NAMALWA (cell line): ENCODE results near the gene RXRG.
A peak's percentile ranks its signal among the peaks of the same experiment; 100 is the strongest.

ENCODE experiments used
- DNase-seq: peaks from one replicate; pipeline ENCODE4 v3.0.0-alpha.2; 2015; ENCODE audit warnings: low spot score

Gene RXRG

GRCh38 chr1:165409657-165410358 is 35.1 kb downstream of the RXRG start:
- DNase-seq: no peak

DNA sequence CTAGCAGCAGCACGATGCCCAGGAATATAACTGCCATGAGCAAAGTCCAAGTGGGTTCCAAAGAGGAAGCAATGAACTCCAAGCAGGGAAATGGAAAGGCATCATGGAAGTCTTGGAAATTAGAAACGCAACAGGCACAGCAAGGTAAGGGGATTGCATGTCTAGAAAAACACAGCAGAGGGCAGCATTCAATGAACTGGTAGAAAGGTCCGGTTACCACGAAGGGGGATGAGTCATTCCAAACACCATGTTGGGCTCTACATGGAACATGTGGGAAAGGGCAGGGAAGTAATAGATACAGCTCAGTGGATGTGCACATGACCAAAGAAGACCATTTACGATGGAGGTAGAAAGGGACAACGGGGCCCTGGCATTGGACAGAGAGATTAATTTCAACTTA is 36.4 kb downstream of the RXRG start:
- no peak for DNase-seq

DNA sequence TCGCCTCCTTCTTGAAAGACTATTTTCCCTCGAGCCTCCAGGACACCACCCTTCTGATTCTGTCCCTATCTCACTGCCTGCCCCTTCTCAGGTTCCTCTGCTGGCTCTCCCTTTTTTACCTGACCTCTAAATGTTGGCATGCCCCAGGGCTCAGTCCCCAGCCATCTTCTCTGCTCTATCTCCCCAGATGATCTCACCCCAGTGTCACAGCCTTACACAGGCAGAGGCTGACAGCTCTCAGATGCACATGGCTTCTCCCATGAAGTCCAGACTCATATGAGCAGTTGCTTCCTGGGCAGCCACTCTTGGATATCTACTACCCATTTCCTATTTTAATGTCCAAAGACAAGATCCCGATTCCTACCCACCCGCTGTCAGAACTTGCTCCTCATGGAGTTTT is 37.5 kb downstream of the RXRG start:
- DNase-seq: no peak

DNA sequence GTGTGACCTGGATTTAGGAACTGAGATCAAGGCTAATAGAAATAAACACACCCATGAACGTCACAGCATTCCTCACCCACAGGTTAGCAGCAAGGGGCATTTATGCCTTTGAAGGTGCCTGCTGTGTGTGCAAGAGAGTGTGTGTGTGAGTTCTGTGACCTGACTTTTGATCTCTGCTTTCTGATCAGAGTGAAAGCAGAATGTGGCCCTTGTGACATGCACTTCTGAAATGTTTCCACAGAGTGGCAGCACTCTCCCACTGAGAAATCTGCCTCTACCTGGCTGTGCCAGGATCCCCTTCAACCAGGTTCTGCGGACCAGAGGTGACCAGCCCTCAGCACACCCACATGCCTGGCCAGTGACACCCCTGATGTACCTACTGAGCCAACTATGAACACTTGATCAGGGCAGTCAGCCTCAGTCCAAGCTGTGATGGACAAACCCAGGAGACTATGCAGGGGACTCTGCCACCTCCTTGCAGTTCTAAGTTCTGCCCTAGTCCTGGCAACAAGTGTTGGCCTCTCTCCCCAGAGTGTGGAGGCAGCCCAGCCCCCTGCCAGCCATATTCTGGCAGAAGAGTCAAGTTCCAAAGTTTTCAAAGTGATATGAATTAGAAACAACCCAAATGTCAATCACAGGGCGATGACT is 41.0 kb downstream of the RXRG start:
- peak; percentile 59 for DNase-seq

DNA sequence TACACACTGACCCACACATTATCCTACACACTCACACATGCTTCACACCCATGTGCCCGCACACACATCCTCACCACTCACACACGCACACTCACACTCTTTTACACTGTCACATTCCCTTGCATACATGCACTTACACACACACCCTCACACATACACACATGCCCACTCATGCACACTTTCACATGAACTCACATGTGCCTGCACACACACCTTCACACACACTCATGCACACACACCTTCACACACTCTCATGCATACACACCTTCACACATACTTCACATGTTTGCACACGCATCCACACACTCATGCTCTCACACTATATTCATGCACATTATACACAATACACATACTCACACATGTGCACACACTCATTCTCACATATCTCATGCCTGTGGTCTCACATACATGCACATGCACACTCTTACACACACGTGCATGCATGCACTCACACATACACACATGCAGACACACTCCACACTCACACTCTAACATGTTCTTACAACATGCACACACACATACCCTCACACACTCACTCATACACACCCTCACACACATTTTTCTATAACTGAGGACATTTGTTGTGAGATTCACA is 42.3 kb downstream of the RXRG start:
- no peak for DNase-seq

DNA sequence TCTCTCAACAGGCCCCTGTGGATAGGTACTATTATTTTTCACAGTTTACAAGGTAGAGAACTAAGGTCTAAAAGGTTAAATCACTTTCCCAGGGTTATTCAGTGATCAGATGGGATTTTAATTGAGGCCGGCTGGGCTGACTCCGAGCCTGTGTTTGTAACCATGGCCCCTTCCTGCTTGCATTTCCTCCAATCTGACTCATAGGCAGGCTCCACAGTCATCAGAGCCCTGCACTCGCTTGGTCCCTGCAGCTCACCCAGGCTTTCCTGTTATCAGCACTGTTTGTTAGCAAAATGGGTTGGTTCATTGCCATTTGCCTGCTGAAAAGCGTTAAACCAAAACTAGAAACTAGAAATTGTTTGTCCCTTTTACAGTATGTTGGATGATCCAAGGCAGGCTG is 47.0 kb downstream of the RXRG start:
- no peak for DNase-seq

- no peak for DNase-seq
Observed at GRCh38 chr1:165395901-165396300, 49.0 kb downstream of the RXRG start.

GRCh38 chr1:165395478-165395877 is 49.4 kb downstream of the RXRG start:
- peak; percentile 38 for DNase-seq

DNA sequence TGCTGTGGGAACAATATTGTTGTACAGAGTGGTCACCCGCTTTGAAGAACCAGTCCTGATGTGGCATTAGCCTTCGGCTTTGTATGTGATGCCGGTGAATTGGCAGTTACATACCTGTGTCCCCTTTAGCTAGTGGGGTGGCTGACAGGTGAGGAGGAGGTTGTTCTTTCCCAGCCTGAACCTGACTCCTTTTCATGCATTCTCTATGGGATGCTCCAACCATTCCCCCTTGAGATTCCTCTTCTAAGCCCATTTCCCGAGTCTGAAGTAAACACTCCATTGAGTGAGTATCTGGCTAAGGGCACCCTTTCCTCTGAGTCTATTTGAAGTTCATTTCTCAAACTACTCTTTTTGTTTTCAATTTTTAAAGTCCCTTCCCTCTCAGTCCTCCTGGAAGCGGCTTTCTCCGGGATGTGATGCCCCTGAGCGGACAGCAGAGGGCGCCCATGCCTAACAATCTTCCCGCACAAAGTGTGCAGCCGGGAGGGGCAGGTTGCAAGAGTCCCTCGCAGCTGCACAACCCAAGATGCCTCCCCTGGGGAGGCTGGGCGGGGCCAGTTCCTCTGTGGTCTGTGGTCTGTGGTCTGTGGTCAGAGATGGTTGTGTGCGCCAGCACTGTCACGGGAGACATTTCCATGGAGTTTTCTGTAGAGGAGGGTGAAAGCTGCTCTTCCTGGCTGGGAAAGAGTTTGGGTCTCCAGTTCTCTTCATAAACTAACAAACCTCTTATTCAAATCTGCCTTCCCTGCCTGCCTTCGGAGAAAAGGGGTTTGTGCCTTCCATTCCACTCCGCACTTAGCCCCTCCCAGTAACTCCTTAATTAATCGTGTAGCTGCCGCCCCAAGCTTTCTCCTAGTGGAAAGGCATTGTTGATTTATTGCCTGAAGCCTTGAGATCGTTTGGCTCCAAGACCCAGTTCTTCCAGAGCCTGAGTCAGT is 52.0 kb downstream of the RXRG start:
- peak; percentile 97 for DNase-seq

GRCh38 chr1:165389609-165390008 is 55.3 kb downstream of the RXRG start:
- no peak for DNase-seq

- DNase-seq: no peak
Observed at GRCh38 chr1:165387961-165388360, 57.0 kb downstream of the RXRG start.

DNA sequence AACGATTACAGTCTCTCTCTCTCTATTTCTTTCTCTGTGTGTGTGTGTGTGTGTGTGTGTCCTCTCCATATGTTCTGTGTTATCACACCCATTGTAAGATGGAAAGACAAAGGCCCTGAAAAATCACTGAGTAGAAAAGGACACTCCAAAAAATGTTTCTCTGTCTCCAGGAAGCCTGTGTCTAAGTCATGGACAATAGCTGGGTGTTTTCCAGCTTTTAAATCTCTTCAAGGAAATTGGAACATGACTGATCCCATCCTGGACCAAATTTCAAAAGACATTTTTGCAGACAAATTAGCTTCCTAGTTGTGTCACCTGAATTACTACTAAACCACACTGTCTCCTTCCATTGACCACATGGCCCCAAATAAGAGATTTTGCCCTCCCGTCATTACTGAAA is 57.4 kb downstream of the RXRG start:
- DNase-seq: no peak

- no peak for DNase-seq
Observed at GRCh38 chr1:165383599-165384405, 61.1 kb downstream of the RXRG start.

GRCh38 chr1:165383067-165383466 is 61.9 kb downstream of the RXRG start:
- DNase-seq: no peak

DNA sequence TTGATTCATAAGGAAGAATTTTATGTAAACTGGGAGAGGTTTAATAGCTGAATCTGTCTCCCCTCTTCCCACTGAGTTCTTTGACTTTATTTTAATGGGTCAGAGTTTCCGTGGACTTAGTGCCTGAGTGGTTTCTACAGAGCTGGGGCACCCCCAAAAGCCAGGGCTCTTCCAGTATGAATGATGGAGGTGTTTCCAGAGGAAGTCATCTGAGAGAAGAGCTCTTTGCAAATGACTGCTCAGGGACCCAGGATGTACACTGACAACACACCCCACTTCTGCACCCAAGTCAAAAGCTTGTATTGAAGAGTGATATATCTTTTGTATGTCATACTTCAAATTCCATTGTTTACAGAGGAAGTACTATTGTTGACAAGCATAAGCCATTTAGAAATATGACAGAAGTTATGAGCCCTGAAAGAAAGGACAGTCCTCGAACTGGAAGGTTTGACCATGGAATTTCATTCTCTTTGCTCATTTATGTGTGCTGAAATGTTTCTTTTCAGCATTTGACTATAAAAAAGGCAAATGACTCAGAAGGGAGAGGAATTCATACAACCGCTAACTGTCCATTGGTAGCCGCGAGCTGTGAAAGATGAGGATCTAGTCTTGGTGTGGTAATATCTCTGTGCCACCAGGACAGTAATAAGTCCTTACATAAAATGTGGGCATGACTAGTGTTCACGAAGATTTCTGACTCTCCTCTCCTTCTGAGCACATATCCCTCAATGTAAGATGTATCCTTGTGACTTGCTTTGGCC is 63.0 kb downstream of the RXRG start:
- no peak for DNase-seq

DNA sequence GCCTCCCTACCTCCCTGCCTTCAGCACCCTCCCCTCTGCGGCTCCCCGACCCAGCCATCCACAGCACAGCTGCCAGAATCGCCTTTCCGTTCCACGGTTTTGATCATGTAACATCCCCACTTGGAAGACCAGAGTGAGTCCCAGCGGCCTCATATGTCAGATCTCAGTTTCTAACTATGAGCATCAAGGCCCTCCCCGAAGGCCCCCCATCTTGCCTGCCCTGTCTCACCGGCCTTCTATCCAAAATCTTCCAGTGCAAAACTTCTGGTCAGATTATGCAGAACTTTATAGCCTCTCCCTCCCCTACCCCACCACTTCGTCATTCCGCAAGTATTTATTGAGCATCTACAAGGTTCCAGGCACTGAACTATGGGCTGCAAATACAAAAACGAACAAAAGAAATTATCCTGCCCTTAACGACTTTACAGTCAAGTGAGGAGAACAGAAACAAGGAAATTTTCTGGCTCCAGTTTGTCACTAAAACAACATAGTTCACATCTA is 68.1 kb downstream of the RXRG start:
- DNase-seq: no peak

DNA sequence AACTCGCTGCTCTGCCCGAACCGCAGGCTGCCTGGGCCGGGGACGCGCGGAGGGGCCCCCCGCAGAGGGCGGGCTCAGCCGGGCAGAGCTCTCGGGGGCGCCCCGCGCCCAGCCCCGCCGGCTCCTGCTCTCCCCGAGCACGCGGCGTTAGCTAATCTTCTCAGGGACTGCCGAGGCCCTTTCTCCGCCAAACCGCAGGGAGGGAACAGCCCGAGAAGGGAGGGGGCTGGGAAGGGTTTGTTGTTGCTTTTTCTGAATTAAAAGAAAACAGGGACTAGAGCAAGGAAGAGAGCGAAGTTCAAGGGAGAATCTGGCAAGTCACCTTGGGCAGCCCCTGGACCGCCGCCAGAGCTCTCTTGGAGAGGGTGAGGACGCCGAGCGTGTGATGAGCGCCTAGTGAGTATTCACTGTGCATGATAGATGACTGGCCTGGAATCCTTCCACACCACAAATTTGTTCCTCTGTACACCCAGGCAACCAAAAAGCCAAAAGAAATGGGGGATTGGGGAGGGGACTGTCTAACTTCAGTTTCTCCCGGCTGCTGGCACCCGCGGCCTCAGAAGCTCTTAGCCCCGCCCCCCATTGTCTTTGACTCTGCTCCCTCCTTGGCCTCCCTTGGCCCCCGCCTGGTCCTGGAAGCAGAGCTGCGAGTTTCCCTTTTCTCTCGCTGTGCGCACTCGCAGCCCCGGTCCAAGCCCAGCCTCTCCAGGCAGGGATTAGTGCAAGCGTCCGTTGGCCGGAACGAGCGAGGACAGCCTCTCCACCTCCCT is 68.7 kb downstream of the RXRG start:
- no peak for DNase-seq

DNA sequence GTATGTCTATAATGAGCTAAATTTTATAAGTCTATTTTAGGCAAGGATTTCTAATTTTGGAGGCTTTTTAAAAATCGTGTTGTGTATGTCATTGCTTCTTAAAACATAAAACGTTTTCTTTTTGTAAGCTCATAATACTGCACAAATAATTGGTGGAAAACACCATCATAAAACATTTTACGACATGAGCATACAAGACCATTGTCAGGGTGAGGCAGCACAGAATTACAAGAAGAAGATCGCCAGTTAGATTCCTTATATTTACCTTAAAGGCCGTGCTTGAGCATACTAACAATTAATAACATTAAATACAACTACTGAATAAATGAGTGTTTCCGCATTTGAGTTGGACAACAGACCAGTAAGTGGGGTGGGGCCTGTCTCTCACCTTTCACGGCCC is 69.3 kb downstream of the RXRG start:
- DNase-seq: no peak

DNA sequence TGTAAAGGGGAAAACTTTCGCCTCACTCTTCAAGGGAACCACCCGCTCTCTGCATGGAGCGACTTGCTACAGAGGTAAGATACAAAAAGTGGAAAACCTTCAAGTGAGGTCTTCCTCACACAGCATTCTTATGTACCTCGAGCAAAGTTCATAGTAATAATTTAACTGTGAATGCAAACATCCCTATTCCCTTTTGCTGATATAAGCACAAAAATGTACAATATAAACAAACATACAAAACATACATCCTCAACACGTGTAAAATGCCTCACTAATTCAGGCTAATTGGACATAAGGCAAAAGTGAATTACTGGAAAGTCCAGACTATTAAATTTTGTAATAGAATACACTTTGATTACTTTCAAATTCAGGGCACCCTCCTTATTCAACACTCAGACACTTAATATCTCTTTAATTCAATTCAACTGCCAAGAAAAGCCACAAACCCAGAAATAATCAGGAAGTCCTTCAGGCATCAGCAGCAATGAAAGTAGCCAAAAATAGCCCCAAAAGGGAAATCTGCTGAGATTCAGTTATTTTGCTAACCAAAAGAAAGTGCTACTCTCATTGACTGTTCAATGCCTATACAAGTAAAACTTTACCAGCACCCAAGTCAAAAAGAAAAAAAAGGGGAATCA is 73.2 kb downstream of the RXRG start:
- no peak for DNase-seq
